Subcutaneous adipose tissue (tissue), 4 donors: ENCODE data around the gene FOXO6. TPM values are rescaled to one million over a fixed set of nuclear protein-coding genes. Genes with fewer than 3 reads are reported as not detected.

Experiments
- CTCF ChIP-seq: fragments of 450-650 bp; IDR thresholded peaks from one replicate; pipeline ENCODE4 v1.5.1; 2016; ENCODE audit warnings: low read depth, mild to moderate bottlenecking, control low read depth, antibody characterized with exemption, moderate library complexity
- total RNA-seq, 4 donors: library from RNA; depleted of rRNA; stranded (reverse); fragments of >200 nt; gene quantifications; one replicate each; pipeline ENCODE4 v1.1.0, GENCODE V29; 2016

The FOXO6 gene
- total RNA-seq, 4 donors from 2014 or later: not detected

DNA sequence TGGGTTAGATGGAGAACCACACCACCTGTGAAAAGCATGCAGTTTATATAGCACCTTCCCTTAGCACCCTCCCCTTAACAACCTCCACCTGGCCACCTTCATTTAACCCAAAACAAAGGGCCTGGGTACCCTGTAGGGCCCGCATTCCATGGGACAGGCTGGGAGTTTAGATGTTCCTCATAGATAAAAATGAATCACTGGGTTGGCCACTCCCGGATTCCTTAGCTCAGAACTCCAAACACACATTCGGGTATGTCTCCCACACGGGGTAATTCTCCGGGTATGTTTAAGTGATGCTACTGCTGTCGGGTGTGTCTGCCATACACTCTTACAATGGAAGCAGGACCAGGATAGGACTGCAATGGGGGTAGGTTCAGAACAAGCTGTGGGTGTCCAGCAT, 43.9 kb upstream of the FOXO6 start:
- no peak for TF ChIP-seq CTCF

DNA sequence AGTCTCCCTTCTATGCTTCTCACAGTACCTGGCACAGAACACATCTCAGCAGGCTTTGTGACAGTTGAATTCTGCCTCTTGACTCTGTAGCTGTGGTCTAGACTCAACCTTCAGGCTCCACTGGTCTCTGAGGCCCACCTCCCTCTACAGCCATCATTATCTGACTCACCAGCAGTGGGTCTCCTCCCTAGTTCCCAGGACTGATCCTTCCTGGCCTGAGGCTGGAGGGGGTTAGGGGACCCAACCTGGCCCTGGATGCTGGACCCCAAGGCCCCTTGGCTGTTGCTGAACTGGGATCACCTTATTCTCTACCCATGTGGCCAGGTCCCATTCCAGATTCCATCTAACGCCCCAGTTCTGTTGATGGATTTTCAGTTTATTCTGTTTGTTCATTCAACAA, 43.1 kb upstream of the FOXO6 start:
- TF ChIP-seq CTCF: no peak

DNA sequence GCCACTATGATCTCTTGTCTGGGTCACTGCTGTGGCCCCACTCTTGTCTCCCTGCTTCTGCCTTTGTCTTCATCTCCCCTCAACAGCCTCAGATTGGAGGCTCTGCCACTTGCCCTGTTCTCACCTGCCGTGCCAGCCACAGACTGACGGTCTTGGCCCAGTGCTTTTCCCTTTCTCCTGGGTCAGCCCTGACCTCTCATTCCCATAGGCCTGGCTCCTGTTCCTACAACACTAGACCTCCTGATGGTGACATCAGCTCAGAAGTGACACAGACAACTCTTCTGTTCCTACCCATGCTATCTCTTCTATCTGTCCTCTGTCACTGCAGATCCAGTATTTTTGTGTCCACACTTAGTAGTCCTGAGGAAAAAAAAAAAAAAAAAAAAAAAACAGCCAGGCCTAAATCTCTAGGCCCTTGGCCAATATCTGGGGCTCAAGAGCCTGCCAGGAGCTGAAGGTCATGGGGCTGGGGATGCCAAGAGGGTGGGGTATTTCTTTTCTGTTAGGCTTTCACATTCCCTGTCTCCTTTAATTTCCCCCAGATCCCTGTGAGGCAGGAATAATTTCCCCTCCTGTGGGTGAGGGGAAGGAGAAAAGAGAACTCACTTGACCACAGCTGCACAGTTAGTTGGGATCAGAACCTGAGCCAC, 42.0 kb upstream of the FOXO6 start:
- no peak for TF ChIP-seq CTCF

GRCh38 chr1:41319807-41320711, 41.2 kb upstream of the FOXO6 start:
- TF ChIP-seq CTCF: no peak

DNA sequence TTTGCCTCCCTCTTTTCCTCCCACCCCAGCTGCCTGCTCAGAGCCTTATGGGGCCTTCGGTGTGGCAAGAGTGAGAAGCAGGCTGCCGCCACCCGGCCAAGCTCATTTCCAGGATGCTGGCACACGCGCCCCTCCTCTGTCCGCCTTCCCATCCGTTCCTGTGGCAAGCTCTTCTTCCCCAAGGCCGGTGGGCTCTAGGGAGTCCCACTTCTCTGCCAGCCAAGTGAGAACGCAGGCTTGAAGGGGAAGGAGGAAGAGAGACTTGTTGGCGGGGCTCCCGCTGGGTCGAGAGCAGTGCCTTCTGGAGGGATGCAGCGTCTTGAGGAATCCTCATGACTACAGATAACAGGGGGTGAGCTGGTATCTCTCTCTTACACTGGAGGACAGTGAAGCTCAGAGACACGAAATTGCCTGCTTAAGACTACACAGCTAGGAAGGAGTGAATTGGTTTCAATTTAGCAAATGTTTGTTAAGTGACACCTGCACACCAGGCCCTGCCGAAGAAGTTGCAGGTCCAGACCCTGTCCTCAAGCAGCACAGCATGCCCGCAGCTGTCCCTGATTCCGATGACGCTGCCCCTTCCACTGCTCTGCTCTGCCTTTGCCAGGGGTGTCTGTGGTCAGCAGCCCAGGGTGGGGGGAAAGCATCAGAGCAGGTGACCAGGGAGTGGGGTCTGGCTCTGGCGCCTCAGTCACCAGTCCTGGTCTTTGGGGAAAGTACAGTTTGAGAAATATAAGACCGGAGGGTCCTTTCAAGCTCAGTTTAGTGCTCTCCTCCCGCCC, 40.1 kb upstream of the FOXO6 start:
- TF ChIP-seq CTCF: no peak

DNA sequence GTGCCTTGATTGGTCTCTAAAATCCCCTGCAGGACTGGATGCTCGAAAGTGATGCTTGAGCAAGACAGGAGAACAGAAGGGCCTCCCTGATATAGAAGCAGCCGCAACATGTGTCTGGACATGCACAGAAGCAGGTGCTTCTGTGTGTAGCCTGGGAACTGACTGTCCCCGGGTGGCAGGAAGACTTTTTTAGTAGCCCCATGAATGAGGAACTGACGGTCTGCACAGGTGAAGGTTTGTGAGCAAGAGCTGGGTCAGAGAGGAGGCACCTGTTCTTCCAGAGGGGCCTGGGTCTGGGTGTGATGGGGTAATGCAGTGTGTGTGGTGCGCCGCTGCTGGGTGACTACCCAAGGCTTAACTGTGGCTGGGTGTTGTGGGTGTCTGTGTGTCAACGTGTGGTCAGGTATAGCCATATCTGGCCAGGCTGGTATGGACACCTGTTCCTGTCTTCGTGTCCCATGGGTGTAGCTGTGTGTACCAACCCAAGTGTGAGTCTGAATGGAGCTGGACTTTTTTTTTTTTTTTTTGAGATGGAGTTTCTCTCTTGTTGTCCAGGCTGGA, 39.1 kb upstream of the FOXO6 start:
- no peak for TF ChIP-seq CTCF
